Spleen (tissue), 7 donors: ENCODE measurements around the gene GJA5.

Source experiments
- CTCF ChIP-seq, 11 experiments: fragments of 200-600 bp in 7 of 11; fragments of 450-650 bp in 4 of 11; sonication (generic) in 4 of 11; IDR thresholded peaks in 8 of 11; conservative IDR thresholded peaks in 3 of 11; 1 replicate in 7 of 11; 2 replicates in 4 of 11; pipeline versions ENCODE4 v1.4.0 to v1.8.0; 2016 to 2021; ENCODE audit warnings: antibody characterized with exemption in 11 of 11, inconsistent platforms in 4 of 11, mild to moderate bottlenecking in 1 of 11
- POLR2A ChIP-seq, 3 donors: fragments of 450-650 bp; IDR thresholded peaks; one replicate each; pipeline ENCODE4 v1.5.1; 2017; ENCODE audit warnings: antibody characterized with exemption in 3 of 3, mild to moderate bottlenecking in 1 of 3
- POLR2AphosphoS5 ChIP-seq, 3 donors: sonication (generic); formaldehyde crosslinking; IDR thresholded peaks; one replicate each; pipeline ENCODE4 v1.5.1; 2017; ENCODE audit warnings: antibody characterized with exemption in 3 of 3
- donor health status: DM: no; HTN: no; CAD: no; lungs with moderate emphysema.
- donor health status: DM: no; HTN: no; CAD: no.
- donor health status: DM: no; HTN: no; CAD: no.

GRCh38 chr1:147747966-147748365, 12.4 kb downstream of the GJA5 start:
- TF ChIP-seq CTCF (IDR thresholded peaks at IDR 0.05 in 8 of 11, conservative IDR thresholded peaks at IDR 0.05 in 3 of 11) (no peak), POLR2A (IDR thresholded peaks at IDR 0.05) (no peak), POLR2AphosphoS5 (IDR thresholded peaks at IDR 0.05) (no peak)
